Loucy (cell line): Measurements from ENCODE around the gene RMI1.

ENCODE experiments used
- CTCF ChIP-seq: fragments of 200-600 bp; sonication (generic); conservative IDR thresholded peaks from 2 replicates; pipeline ENCODE4 v1.5.1; 2014; ENCODE audit warnings: mild to moderate bottlenecking, antibody characterized with exemption, low read length
- EZH2phosphoT487 ChIP-seq: fragments of 200-600 bp; IDR thresholded peaks from 2 replicates; pipeline ENCODE4 v1.6.1; 2018; ENCODE audit warnings: antibody characterized with exemption, mild to moderate bottlenecking, moderate library complexity, borderline replicate concordance

- TF ChIP-seq CTCF = no peak
- TF ChIP-seq EZH2phosphoT487 = no peak
These were observed 15.0 kb upstream of the RMI1 start for GRCh38 chr9:83965350-83966208.
